ENCODE measurements around the gene RFC3.
"Not testable (repeated sequence)": the region's sequence is repeated elsewhere in the genome, so short reads cannot be mapped to it uniquely, and the experiment has no call there.

The RFC3 gene, protein sequence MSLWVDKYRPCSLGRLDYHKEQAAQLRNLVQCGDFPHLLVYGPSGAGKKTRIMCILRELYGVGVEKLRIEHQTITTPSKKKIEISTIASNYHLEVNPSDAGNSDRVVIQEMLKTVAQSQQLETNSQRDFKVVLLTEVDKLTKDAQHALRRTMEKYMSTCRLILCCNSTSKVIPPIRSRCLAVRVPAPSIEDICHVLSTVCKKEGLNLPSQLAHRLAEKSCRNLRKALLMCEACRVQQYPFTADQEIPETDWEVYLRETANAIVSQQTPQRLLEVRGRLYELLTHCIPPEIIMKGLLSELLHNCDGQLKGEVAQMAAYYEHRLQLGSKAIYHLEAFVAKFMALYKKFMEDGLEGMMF

DNA sequence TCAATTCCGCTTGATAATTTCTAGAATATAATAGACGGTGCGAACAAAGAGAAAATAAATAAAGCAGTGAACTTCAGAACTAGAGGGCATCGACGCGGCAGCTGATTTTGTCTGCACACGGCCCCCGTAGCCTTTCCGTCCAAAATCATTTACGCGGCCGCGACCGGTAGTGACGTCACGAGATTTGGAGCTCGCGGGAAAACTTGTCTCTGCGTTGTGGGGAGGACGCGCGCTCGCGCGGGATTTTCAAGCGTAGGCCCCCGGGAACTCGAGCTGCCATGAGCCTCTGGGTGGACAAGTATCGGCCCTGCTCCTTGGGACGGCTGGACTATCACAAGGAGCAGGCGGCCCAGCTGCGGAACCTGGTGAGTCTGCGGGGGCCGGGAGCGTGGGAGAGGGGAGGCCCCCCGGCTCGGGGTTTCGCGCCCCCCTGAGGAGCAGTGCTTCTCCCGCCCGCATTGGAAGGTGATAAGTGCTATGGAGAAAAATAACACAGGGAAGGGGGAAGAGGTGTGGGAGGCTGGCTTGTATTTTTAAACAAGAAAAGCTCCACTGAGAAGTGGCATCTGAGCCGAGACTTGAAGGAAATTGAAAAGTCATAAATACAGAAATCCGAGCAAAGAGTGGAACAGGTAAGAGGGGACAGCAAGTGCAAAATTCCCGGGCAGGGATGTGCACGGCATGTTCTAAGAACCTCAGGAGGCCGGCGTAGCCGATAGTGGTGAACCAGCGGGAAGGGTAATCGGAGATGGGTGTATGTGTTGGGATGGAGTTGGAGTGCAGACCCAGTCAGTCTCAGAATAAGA, at the start of gene RFC3:
TSS of gene RFC3 (plus strand) at position 249 of the 806 bp plus-strand sequence. CDS start at position 279, 30 bp downstream.
- peak; percentile 83 for DNase-seq (ENCODE audit: low spot score)

DNA sequence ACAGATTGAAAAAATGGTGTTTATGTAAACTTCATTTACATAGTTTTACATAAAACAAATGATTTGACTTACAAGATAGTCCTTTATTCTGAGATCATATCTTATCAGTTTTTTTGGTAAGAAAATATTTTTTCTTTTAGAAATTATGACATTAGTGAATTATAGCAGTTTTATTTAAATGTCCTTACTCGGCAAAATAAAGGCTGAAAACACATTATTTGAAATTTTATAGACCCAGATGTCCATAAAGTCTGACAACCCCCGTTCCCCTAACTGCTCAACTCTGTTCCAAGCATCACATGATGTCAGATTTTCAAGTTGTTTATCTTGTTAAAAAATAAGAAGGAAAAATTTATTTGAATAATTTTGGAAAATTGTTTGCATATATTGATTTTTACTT, 46.7 kb upstream of the RFC3 start:
- DNase-seq (ENCODE audit: low spot score), result no peak

DNA sequence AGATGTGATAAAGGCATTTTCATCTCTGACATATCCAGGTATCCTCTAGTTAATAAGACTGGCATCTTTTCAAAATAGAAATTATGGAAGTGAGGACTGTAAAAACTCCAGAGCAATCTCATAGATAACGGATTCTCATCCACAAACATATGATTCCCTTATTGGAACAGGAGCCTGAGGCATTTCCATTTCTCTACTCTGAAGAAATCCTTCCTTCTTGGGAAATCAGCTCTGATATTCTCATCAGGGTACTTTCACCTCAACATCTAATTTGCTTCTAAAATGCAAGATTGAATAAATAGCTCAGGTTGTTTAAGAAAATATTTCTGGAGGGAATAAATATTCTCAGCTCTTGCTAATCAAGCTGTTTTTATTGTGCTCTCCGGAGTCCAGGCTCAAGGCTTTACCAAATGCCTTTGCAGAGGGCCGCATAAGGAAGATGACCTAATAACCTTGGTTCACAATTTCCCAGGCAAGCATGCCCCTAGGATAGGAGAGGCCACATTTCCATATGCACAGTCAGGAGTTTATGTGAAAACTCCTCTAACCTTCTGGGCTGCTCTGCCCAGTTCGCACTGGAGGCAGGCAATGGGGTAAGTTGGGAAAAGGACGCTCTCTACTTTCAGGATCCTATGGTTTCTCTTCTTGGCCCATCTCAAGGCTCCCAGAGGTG, 44.0 kb upstream of the RFC3 start:
- no peak for DNase-seq (ENCODE audit: low spot score)

DNA sequence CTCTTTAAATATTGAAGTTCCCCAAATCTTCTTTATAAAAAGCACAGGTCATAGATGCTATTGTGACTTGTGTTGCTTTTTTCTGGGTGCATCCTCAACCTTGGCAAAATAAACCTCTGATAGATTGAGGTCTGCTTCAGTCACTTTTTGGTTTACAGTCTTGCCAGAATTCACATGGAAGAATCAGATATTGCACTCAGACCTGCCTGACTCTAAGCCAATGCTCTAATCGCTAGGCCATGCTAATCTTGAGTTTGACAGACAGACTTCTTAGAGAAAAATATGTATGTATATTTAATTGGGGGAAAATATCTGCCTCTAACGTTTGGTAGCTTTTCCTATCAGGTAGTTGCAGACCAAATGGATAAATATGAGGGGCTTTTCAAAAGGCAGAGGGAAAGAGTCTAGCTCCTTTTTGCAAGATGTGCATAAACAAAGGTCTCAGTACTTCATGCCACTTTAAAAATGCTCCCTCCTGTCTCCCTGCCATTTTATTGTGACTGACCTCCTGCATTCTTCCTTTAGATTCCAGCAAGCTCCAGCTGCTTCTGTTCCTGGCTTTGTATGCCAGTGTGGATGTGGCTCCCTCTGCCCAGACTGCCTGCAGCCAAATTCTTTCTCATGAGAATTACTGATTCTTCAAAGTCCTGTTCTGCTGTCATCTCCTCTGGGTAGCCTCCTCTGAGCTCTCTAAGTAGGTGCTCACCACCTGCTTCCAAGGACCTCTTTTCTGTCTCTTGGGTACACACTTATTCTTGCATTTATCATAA, 42.4 kb upstream of the RFC3 start:
- DNase-seq (ENCODE audit: low spot score), result no peak

DNA sequence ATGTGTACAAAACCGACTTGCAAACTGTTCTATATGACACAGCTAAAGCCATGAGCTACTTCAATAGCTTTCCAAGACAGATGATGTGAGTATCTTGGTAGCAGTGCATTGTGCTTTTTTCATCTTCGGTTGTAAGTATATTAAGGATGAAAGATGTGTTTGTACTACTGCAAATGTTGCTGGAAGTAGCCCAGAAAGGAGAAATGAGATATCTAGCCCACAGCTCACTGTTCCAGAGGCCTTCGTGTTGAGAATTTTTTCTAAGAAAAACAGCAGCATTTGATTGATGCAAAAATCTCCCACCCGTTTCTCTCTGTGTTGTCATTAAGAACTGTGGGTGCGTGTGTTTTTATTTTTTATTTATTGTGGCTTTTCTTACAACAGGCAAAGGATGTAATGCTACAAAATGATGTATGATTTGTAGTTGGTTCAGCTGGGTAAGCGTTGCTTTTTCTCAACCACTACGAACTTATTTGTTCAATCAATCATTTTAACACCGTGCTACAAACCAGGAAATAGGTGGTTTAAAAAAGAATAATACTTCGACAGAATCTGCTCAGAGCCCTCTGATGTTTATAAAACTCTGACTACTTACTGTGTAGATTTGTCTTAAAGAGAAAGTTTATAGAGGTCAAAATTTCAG, 41.6 kb upstream of the RFC3 start:
- DNase-seq (ENCODE audit: low spot score), result no peak

DNA sequence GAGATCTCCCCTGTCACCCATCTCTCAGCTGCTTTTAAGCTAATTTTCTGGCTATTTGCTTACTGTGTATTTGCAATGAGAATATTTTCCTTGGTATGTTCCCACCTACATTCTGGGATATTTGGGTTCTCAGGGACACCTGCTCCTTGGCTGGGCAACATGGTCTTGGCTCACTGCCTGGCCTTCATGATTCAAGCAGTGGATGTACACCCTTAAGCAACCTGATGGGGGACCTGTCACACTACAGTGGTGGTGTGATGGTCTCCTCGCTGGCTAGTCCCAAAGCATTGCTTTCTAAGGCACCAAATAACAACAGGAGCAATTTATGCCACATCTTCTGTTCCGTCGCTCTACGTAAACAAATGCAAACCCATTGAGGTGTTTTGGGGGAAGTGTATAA, 35.3 kb upstream of the RFC3 start:
- DNase-seq (ENCODE audit: low spot score), result no peak

DNA sequence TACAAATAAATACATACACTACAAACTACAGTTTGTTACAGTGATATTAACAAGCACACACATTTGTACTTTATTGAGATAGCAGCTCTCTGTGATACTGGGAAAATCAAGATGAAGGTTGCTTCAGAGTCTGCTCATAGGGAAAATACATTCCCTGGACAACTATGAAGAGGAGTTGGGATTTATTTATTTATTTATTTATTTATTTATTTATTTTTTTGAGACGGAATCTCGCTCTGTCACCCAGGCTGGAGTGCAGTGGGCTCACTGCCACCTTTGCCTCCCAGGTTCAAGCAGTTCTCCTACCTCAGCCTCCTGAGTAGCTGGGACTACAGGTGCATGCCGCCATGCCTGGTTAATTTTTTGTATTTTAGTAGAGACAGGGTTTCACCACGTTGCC, 34.7 kb upstream of the RFC3 start:
- not testable (repeated sequence) for DNase-seq (ENCODE audit: low spot score)

DNA sequence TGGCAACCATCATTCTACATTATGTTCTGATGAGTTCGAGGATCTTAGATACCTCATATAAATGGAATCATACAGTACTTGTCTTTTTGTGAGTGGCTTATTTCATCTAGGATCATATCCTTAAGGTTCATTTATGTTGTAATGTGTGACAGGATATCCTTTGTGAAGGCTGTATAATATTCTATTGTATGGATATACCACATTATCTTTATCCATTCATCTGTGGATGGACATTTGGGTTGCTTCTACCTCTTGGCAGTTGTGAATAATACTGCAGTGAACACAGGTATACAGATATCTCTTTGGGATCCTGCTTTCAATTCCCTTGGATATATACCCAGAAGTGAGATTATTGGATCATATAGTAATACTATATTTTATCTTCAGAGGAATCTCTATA, 33.2 kb upstream of the RFC3 start:
- no peak for DNase-seq (ENCODE audit: low spot score)

DNA sequence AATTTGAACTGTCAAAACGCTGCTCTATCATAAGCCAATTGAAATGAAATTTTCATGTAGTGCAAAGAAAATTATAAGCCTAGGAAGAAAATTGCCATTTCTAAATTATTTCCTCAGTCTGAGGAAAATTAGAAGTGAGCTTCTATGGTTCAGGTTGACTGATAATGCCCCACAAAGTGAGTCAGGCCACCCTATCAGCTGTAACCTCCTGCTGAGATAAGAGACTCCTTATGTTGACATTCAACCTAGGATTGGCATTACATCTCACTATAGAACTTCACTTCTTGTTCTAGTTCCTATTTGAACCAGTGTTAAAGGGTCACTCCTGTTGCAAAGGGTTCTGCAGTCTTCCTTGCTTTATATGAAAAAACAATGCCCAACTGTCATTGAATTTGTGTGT, 32.6 kb upstream of the RFC3 start:
- DNase-seq (ENCODE audit: low spot score), result no peak

DNA sequence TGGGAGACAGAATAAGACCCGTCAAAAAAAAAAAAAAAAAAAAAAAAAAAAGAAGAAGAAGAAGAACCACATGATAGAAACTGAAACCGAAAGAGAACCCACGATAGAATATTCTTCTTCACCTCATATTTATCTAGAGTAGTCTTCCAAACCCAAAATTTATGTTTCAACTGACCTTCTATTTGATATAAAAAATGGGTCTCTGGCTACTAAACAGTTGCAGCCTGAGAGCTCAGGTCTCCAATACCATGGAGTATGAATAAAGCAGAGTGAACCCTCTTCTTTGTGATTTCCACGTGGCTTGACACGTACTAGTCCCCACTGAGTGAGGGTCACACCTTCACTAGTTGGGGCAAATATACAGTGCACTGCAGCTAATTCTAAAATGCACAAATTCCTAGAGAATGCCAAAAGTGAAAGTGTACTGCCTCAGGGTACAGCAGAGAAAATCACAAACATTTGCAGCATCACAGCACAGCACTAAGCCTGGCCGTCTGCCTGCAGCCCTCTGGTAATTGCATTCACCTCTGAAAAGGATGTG, 30.8 kb upstream of the RFC3 start:
- no peak for DNase-seq (ENCODE audit: low spot score)

DNA sequence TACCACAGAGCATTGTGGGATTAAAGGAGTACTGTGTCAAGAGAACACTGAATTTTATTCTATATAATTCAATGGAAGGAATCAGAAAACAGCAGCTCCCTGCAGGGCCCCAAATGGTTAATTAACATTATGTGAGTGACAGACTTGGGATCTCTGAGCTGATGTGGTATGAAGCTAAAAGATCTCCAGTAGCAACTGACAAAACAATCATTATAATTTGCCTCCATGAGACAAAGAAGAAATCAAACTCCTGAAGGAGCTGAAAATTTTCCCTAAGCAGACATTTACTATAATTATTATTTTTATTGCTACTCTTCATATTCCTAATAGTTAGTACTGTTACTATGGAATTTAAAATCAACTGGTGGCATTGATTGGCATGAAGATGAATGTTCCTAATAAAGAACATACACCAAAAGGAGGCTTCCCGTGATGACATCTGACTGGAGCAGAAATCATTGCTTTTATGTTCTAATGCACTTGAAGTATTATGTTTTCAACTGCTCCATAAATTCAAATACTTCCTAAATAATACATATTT, 28.8 kb upstream of the RFC3 start:
- DNase-seq (ENCODE audit: low spot score), result no peak

DNA sequence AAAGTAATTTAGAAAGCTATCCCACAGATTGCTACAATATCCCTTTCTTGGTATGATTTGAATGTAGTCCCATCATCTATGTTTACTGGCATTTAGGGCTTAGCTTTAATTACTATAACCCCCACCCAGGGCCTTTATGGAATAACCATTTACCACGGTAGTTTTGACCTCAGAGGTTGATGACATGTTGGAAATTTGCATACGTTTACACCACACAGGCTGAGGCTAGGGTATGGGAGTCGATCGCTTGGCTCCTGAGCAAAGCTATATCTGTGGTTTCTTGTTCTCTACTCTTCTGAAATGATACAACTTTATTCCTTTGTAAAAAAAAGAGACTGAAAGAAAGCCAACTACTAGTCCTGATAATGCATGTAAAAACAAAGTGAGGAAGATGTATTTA, 28.2 kb upstream of the RFC3 start:
- no peak for DNase-seq (ENCODE audit: low spot score)

DNA sequence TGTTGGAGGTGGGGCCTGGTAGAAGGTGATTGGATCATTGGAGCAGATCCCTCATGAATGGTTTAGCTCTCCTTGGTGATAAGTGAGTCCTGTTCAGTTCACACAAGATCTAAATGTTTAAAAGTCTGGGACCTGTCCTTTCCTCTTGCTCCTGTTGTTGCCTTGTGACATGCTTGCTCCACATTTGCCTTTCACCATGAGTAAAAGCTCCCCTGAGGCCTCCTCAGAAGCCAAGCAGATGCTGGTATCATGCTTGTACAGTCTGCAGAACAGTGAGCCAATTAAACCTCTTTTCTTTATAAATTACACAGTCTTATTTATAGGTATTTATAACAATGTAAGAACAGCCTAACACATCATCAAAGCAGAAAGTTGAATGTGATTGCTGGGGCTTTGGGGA, 24.2 kb upstream of the RFC3 start:
- no peak for DNase-seq (ENCODE audit: low spot score)

DNA sequence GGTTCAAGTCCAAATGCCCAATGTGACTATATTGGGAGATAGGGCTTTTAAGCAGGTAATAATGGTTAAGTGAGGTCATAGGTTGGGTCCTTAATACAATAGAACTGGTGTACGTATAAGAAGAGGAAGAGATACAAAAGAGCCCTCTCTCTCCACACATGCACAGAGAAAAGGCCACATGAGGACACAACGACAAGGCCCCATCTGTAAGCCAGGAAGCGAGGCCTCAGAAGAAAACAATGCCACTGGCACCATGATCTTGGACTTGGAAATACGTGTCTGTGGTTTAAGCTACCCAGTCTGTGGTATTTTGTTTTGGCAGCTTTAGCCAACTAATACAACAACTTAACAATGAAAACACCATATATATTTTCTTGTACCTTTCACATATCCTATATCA, 23.4 kb upstream of the RFC3 start:
- no peak for DNase-seq (ENCODE audit: low spot score)

DNA sequence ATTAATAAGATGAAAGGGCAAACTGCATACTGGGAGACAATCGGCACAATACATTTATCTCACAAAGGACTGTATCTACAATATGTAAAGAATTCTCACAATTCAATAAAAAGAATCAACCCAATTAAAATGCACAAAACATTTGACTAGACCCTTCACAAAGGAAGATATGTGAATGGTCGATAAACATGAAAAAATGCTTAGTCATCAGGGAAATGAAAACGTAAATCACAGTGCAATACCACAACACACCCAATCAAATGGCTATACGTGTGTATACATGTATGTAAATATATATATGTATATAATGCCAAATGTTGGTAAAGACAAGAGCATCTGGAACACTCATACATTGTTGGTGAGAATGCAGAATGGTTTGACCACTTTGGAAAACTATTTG, 21.9 kb upstream of the RFC3 start:
- no peak for DNase-seq (ENCODE audit: low spot score)

DNA sequence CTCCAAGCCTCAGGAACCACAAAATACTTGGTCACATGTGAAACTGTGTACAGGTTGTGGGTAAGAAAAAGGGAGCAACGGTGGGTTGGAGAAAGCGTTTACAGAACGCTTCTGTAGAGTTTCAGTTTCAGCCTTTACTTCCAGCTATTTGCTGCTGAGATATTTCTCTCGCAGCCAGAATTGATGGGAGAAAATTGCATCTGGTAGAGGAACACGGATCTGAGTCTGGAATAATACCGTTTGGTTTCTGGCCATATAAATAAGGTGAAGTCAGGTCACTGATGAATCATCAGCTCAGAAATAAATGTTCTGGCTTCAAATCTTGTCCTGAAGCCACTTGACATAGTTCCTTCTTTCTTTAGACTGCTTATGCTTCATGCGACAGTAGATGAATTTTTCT, 20.3 kb upstream of the RFC3 start:
- DNase-seq (ENCODE audit: low spot score), result no peak

DNA sequence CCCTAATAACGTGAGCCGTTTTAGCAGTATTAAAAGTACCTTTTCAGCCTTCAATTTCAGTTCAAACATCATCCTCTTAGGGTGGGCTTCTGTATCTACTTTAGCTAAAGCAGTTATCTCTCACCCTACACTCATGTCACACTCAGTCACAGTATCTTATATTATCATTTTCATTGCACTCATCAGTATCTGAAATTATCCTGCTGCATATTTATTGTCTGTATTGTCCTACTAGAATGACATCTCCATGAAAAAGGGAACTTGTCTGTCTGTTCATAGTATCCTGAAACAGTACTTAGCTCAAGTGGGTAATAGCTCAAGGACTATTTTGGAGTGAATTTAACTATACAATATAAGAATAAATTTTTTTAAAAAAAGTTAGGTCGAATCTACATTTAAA, 19.9 kb upstream of the RFC3 start:
- no peak for DNase-seq (ENCODE audit: low spot score)

DNA sequence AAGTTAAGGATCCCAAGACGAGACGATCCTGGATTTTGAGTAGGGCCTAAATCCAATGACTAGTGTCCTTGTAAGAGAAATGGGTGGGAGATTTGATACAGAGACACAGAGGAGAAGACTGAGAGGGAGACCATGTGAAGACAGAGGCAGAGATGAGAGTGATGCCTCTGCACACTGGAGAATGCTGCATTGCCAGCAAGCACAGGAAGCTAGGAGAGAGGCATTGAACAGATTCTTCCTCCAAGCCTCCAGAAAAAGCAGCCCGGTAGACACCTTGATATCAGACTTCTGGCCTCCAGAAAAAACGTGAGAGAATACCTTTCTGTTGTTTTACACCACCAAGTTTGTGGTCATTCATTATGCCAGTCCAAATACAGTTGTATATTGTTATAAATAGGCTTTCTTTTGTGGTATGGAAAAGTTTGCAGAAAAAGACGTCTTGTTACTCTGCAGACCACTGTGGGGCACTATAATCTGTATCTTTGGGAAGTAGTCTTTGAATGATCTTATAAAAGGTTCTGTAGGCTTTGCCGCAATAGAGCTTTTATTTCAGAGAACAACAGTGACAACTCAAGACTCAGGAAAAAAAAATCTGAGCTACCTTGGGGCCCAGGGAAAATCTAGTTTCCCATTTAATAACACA, 17.9 kb upstream of the RFC3 start:
- peak; percentile 27 for DNase-seq (ENCODE audit: low spot score)

DNA sequence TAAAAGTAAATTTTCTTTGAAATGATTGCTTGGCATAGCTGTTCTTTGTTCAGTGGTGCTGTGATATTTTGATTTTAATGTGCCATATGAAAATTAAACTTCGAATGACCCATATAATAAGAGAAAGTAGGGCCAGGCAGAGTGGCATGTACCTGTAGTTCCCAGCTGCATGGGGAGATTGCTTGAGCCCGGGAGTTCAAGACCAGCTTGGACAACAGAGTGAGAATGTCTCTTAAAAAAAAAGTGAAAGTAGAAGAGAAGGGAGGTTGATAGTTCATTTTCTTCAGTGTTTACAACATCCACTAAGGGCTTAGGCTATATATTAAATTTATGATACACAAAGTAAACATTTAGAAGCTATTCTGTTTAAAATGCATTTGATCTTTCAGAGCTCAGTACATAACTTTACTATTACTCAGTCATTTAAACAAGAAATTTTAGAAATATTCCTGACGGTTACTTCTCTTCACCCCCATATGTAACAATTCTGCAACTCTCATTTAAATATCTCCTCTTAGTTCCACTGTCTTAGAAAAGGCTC, 17.2 kb upstream of the RFC3 start:
- no peak for DNase-seq (ENCODE audit: low spot score)

DNA sequence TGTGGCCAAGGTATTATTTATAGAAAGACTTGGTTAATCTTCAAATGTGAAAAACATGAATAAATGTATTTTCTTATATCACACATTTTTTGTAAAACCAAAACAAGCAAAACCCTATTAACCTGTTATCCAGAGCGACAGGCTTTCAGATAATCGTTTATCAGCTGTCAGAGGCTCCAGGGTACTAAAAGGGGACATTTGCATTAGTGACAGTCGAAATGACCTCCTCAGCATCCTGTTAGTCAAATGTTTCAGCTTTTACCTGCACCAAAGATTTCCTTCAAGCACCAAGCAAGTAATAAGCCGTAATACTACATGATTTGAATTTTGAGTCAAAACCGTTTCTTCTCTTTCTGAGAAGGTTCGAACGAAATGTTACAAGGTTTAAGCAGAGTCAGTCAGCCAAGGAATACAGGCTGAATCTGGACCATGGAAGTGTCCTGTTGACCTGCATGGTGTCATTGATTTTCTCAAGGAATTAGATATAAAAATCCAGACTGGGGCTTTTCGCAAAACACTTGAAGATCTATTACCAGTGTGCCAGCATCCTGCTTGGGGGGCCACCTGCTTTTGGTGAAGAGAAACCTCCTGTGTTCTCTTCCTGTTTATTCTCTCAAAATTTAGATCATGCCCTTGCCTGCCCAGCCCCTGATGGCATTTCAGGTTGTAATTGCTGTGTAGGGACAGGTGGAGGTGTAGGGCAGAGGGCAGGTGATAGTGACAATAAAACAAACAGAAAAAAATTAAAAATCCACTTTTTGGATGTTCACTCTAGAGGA, 11.3 kb upstream of the RFC3 start:
- no peak for DNase-seq (ENCODE audit: low spot score)

Data from hematopoietic multipotent progenitor cell treated with erythropoietin and hydrocortisone succinate and interleukin-3 and kit ligand, for 17 days (in vitro differentiated cells).